NCI-H2171 treated with DMSO at 0.1 percent for 48 hours (cell line): ENCODE results near the gene FGFR2.

Experiments
- DNase-seq: peaks from one replicate; lab custom pipeline; 2025; lab: John Stamatoyannopoulos, UW

FGFR2 gene

GRCh38 chr10:121610798-121611323, 12.6 kb upstream of the FGFR2 start:
- DNase-seq, result peak; percentile 16

- DNase-seq, result no peak
These were observed 11.5 kb upstream of the FGFR2 start for GRCh38 chr10:121609426-121610380.

- DNase-seq, result no peak
These were observed 10.4 kb upstream of the FGFR2 start for GRCh38 chr10:121608469-121609190.

- DNase-seq, result no peak
These were observed 9.2 kb upstream of the FGFR2 start for GRCh38 chr10:121607310-121608055.

- DNase-seq, result no peak
These were observed 7.5 kb upstream of the FGFR2 start for GRCh38 chr10:121605708-121606107.

GRCh38 chr10:121601458-121601857, 3.2 kb upstream of the FGFR2 start:
- no peak for DNase-seq

- no peak for DNase-seq
These were observed 2.4 kb upstream of the FGFR2 start for GRCh38 chr10:121600611-121601010.

GRCh38 chr10:121599947-121600346, 1.7 kb upstream of the FGFR2 start:
- no peak for DNase-seq

GRCh38 chr10:121597504-121598262, 561 bp downstream of the FGFR2 start:
- peak; percentile 41 for DNase-seq

GRCh38 chr10:121596689-121597503, 1.3 kb downstream of the FGFR2 start:
- DNase-seq, result peak; percentile 35

GRCh38 chr10:121595806-121596688, 2.2 kb downstream of the FGFR2 start:
- no peak for DNase-seq

- DNase-seq, result no peak
These were observed 2.9 kb downstream of the FGFR2 start for GRCh38 chr10:121595351-121595805.

GRCh38 chr10:121594623-121595350, 3.5 kb downstream of the FGFR2 start:
- no peak for DNase-seq

- DNase-seq, result no peak
These were observed 4.2 kb downstream of the FGFR2 start for GRCh38 chr10:121594076-121594475.

GRCh38 chr10:121593281-121594075, 4.8 kb downstream of the FGFR2 start:
- DNase-seq, result no peak

- DNase-seq, result no peak
These were observed 5.9 kb downstream of the FGFR2 start for GRCh38 chr10:121592155-121592890.

GRCh38 chr10:121591186-121591585, 7.1 kb downstream of the FGFR2 start:
- no peak for DNase-seq
